Activated CD8-positive, alpha-beta memory T cell treated with anti-CD3 and anti-CD28 coated beads for 36 hours (primary cell): ENCODE data around the gene KIAA1143. TPM values are rescaled to one million over a fixed set of nuclear protein-coding genes. Genes with fewer than 3 reads are reported as not detected.

Experiments
- total RNA-seq, 2 experiments: library from RNA; stranded (reverse); gene quantifications; one replicate each; pipeline ENCODE4 v1.2.3, GENCODE V29; 2021

Gene KIAA1143
- total RNA-seq, 2 experiments from 2014 or later = 44.5 to 52.9 TPM

Other genes with a start within 250 kb of the KIAA1143 start
- gene ZKSCAN7, start 206.4 kb downstream of the KIAA1143 start, total RNA-seq = 1 to 10 TPM; 3.4 to 3.6 TPM
- under 1 TPM; 0.32 to 0.48 TPM for gene ZNF660, start 176.7 kb downstream of the KIAA1143 start, total RNA-seq
- 10 to 100 TPM; 13.0 to 13.1 TPM for gene ZNF197, start 136.6 kb downstream of the KIAA1143 start, total RNA-seq
- gene ZNF35, start 112.9 kb downstream of the KIAA1143 start, total RNA-seq = 1 to 10 TPM; 6.3 to 7.9 TPM
- gene ZNF502, start 49.0 kb downstream of the KIAA1143 start, total RNA-seq = 1 to 10 TPM; 1.3 to 1.5 TPM
- gene ZNF501, start 32.0 kb downstream of the KIAA1143 start, total RNA-seq = 1 to 10 TPM; 3.6 to 5.0 TPM
- 10 to 100 TPM; 24.0 to 25.7 TPM for gene KIF15, start 175 bp upstream of the KIAA1143 start, total RNA-seq
- gene TMEM42, start 100.3 kb upstream of the KIAA1143 start, total RNA-seq = 1 to 10 TPM; 9.4 TPM
- gene TGM4, start 113.0 kb upstream of the KIAA1143 start, total RNA-seq = not detected
- 10 to 100 TPM; 42.8 to 46.7 TPM for gene ZDHHC3, start 214.6 kb upstream of the KIAA1143 start, total RNA-seq
- gene EXOSC7, start 214.6 kb upstream of the KIAA1143 start, total RNA-seq = 10 to 100 TPM; 90.0 to 98.0 TPM